Natural killer cell (primary cell): ENCODE data around the gene TFCP2L1. TPM values are rescaled to one million over a fixed set of nuclear protein-coding genes. Genes with fewer than 3 reads are reported as not detected.

Source experiments
- ATAC-seq, 3 donors: fragments of 150-1000 bp in 2 of 3; fragments of 200-7000 bp in 1 of 3; cut with Tn5 transposase; 1 replicate in 1 of 3; 2 replicates in 2 of 3; pipeline ENCODE4 v1.10.0; 2021; ENCODE audit warnings: mild to moderate bottlenecking in 2 of 3, moderate library complexity in 2 of 3
- DNase-seq, 2 donors: peaks; one replicate each; pipeline versions ENCODE4 v3.0.0 to v3.0.0-alpha.2; 2013 to 2021; ENCODE audit warnings: mixed read lengths in 1 of 2
- H3K27ac ChIP-seq: one replicate; pipeline ENCODE4 v1.5.1; 2013; ENCODE audit warnings: mild to moderate bottlenecking, low read length
- H3K27me3 ChIP-seq: one replicate; pipeline ENCODE4 v1.6.1; 2013; ENCODE audit warnings: low read length; ENCODE audit not compliant: control insufficient read depth, insufficient read depth
- H3K36me3 ChIP-seq: one replicate; pipeline ENCODE4 v1.6.1; 2013; ENCODE audit warnings: low read length; ENCODE audit not compliant: control insufficient read depth, insufficient read depth
- H3K4me1 ChIP-seq: one replicate; pipeline ENCODE4 v1.6.1; 2013; ENCODE audit warnings: low read length; ENCODE audit not compliant: control insufficient read depth, insufficient read depth
- H3K4me3 ChIP-seq: one replicate; pipeline ENCODE4 v1.5.1; 2013; ENCODE audit warnings: low read length
- H3K9me3 ChIP-seq: one replicate; pipeline ENCODE4 v1.6.1; 2013; ENCODE audit warnings: low read length; ENCODE audit not compliant: control insufficient read depth, insufficient read depth
- H3K27ac Mint-ChIP-seq, 2 donors: one replicate each; pipeline ENCODE4 v1.8.0; 2022; ENCODE audit warnings: mild to moderate bottlenecking in 2 of 2, mixed read lengths in 2 of 2, moderate library complexity in 1 of 2
- H3K27me3 Mint-ChIP-seq, 2 donors: one replicate each; pipeline ENCODE4 v1.8.0; 2022; ENCODE audit warnings: low read depth in 2 of 2, mixed read lengths in 2 of 2
- H3K36me3 Mint-ChIP-seq: one replicate; pipeline ENCODE4 v1.8.0; 2022; ENCODE audit warnings: mixed read lengths
- H3K4me1 Mint-ChIP-seq, 2 donors: one replicate each; pipeline ENCODE4 v1.8.0; 2022; ENCODE audit warnings: mixed read lengths in 2 of 2
- H3K4me3 Mint-ChIP-seq: one replicate; pipeline ENCODE4 v1.8.0; 2022; ENCODE audit warnings: mild to moderate bottlenecking, moderate library complexity, mixed read lengths
- H3K9me3 Mint-ChIP-seq, 2 donors: one replicate each; pipeline ENCODE4 v1.8.0; 2022; ENCODE audit warnings: mixed read lengths in 2 of 2
- CTCF ChIP-seq: fragments of 200-600 bp; IDR thresholded peaks from one replicate; pipeline ENCODE4 v1.8.0; 2022; ENCODE audit warnings: antibody characterized with exemption
- WGBS: methylation state at CpG from one replicate; pipeline ENCODE4 v1.1.7; 2013; ENCODE audit warnings: missing lambda C conversion rate; ENCODE audit not compliant: insufficient coverage; 5-methylcytosine and 5-hydroxymethylcytosine counted together
- intact Hi-C: fragments of 100-400 bp; cut with micrococcal nuclease; formaldehyde crosslinking; loops from one replicate; pipeline ENCODE4 v1.14.2; 2022
- total RNA-seq, 4 donors: library from RNA; stranded (reverse); fragments of 120-200 nt in 1 of 4; gene quantifications; one replicate each; pipeline versions ENCODE4 v1.2.3 to v1.2.4, GENCODE V29; 2013 to 2022

Gene TFCP2L1
- total RNA-seq, 3 donors from 2014 or later (not counting 1 experiment from before 2014, with no cell fraction given) = 0.72 to 1.8 (median 0.85) TPM

DNA sequence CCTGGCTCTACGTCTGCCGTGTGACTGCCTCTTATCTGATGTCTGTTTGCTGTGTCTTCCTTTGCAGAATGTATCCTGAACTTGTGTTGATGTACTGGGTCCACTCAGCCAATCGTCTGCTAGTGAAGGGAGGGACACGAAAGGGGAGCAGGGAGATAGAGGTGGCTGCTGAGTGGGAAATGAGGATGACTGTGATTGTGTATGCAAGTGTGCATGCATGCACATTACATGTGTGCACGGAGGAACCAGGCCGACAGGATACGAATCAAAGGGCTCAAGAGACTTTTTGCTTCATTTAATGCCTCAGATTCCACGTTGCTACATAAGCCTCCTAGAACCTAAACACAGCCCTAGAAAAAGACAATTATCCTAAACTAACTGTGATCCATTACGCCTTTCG lies 111.2 kb downstream of the TFCP2L1 start:
- Mint-ChIP-seq H3K4me3 (no peak overlapping the region), H3K9me3 (no peaks in the 10 kb centered on the region), H3K27ac (no peak overlapping the region), H3K4me1 (peaks cover 11 to 13% of the 10 kb centered on the region in 2 donors), H3K27me3 (peaks cover under 1 to 7% of the 10 kb centered on the region in 2 donors), H3K36me3 (no peaks in the 10 kb centered on the region)
- Histone ChIP-seq H3K4me1 (no peaks in the 10 kb centered on the region), H3K27me3 (peaks cover 2% of the 10 kb centered on the region), H3K4me3 (no peak overlapping the region), H3K36me3 (no peaks in the 10 kb centered on the region), H3K9me3 (peaks cover 9% of the 10 kb centered on the region), H3K27ac (no peak overlapping the region)
- WGBS = 88% methylated on average over 10 of the region's 10 CpGs
- intact Hi-C loops = no loop called here
- no peak for DNase-seq
- no peak for ATAC-seq
- TF ChIP-seq CTCF = no peak

GRCh38 chr2:121173112-121173511 lies 111.9 kb downstream of the TFCP2L1 start:
- Mint-ChIP-seq H3K9me3 (no peaks in the 10 kb centered on the region), H3K4me1 (peaks cover 11 to 13% of the 10 kb centered on the region in 2 donors), H3K27me3 (peaks cover 0 to 7% of the 10 kb centered on the region in 2 donors), H3K27ac (no peak overlapping the region), H3K4me3 (no peak overlapping the region), H3K36me3 (no peaks in the 10 kb centered on the region)
- DNase-seq (no peak), ATAC-seq (no peak)
- H3K4me3 ChIP-seq = no peak overlapping the region
- no peaks in the 10 kb centered on the region for H3K4me1 ChIP-seq
- no peak overlapping the region for H3K27ac ChIP-seq
- H3K27me3 ChIP-seq = peaks cover 2% of the 10 kb centered on the region
- intact Hi-C loops = no loop called here
- no peaks in the 10 kb centered on the region for H3K36me3 ChIP-seq
- H3K9me3 ChIP-seq = peaks cover 9% of the 10 kb centered on the region
- WGBS = 57% methylated on average over 4 of the region's 4 CpGs
- no peak for TF ChIP-seq CTCF

DNA sequence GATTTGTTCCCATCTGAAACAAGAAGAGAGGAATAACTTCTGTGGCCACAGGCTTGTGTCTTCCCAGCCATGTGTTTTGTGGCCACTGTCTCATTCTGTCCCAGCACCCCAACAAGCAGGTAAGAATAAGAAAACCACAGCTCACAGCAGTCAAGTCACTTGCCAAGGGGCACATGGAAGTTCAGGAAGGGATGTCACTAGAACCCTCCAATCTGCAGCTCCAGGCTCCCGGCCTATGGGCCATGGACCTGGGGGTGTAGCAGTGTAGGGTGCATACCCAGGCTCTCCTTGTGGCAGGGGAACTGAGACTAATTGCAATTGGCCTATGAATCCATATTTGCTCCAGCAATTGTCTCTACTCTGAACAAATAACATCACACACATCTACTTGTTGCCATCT lies 112.5 kb downstream of the TFCP2L1 start:
- Histone ChIP-seq H3K27me3 (peaks cover 2% of the 10 kb centered on the region), H3K9me3 (peaks cover 9% of the 10 kb centered on the region), H3K4me3 (no peak overlapping the region), H3K36me3 (no peaks in the 10 kb centered on the region), H3K27ac (no peak overlapping the region), H3K4me1 (no peaks in the 10 kb centered on the region)
- peaks cover 6 to 12% of the 10 kb centered on the region in 2 donors for H3K27me3 Mint-ChIP-seq
- intact Hi-C loops = no loop called here
- H3K4me3 Mint-ChIP-seq = no peak overlapping the region
- no peaks in the 10 kb centered on the region for H3K9me3 Mint-ChIP-seq
- H3K4me1 Mint-ChIP-seq = peaks cover 11 to 13% of the 10 kb centered on the region in 2 donors
- TF ChIP-seq CTCF = no peak
- ATAC-seq = no peak
- no peaks in the 10 kb centered on the region for H3K36me3 Mint-ChIP-seq
- DNase-seq = no peak
- no peak overlapping the region for H3K27ac Mint-ChIP-seq
- WGBS = 94% methylated on average over 1 of the region's 1 CpG

GRCh38 chr2:121171625-121172119 lies 113.3 kb downstream of the TFCP2L1 start:
- ATAC-seq = peak; percentile 21 to 69 (median 55)
- no peaks in the 10 kb centered on the region for H3K9me3 Mint-ChIP-seq
- no peaks in the 10 kb centered on the region for H3K4me1 ChIP-seq

More at GRCh38 chr2:121171625-121172119, 113.3 kb downstream of the TFCP2L1 start:
- Mint-ChIP-seq H3K36me3 (no peaks in the 10 kb centered on the region), H3K27ac (no peak overlapping the region), H3K27me3 (peaks cover 10 to 15% of the 10 kb centered on the region in 2 donors), H3K4me3 (no peak overlapping the region), H3K4me1 (peaks cover 11 to 13% of the 10 kb centered on the region in 2 donors)
- intact Hi-C loops = no loop called here
- Histone ChIP-seq H3K36me3 (no peaks in the 10 kb centered on the region), H3K9me3 (peaks cover 9% of the 10 kb centered on the region), H3K27me3 (peaks cover 2% of the 10 kb centered on the region), H3K4me3 (no peak overlapping the region), H3K27ac (no peak overlapping the region)
- DNase-seq = no peak
- no peak for TF ChIP-seq CTCF
- WGBS = 71% methylated on average over 7 of the region's 7 CpGs
